ENCODE data around the gene DLGAP4. TPM values are rescaled to one million over a fixed set of nuclear protein-coding genes. Genes with fewer than 3 reads are reported as not detected.

DLGAP4 gene
- total RNA-seq, 2 donors from 2014 or later: 34.8 to 83.7 TPM

- no peak for ATAC-seq (replicated peaks)
- Mint-ChIP-seq H3K27ac (no peak overlapping the region), H3K4me3 (no peak overlapping the region), H3K36me3 (ENCODE audit: low read depth) (no peaks in the 10 kb centered on the region), H3K9me3 (no peaks in the 10 kb centered on the region), H3K4me1 (no peaks in the 10 kb centered on the region), H3K27me3 (no peaks in the 10 kb centered on the region)
Measured at GRCh38 chr20:36431604-36432003, 125.5 kb downstream of the DLGAP4 start.

GRCh38 chr20:36432096-36432495, 126.0 kb downstream of the DLGAP4 start:
- Mint-ChIP-seq H3K9me3 (no peaks in the 10 kb centered on the region), H3K4me3 (no peak overlapping the region), H3K4me1 (no peaks in the 10 kb centered on the region), H3K27me3 (no peaks in the 10 kb centered on the region), H3K27ac (no peak overlapping the region), H3K36me3 (ENCODE audit: low read depth) (no peaks in the 10 kb centered on the region)
- no peak for ATAC-seq (replicated peaks)

GRCh38 chr20:36434383-36434782, 128.2 kb downstream of the DLGAP4 start:
- Mint-ChIP-seq H3K36me3 (ENCODE audit: low read depth) (no peaks in the 10 kb centered on the region), H3K27me3 (no peaks in the 10 kb centered on the region), H3K9me3 (no peaks in the 10 kb centered on the region), H3K4me3 (no peak overlapping the region), H3K27ac (no peak overlapping the region), H3K4me1 (no peaks in the 10 kb centered on the region)
- no peak for ATAC-seq (replicated peaks)

GRCh38 chr20:36435124-36435523, 129.0 kb downstream of the DLGAP4 start:
- H3K27me3 Mint-ChIP-seq: no peaks in the 10 kb centered on the region
- ATAC-seq (replicated peaks): no peak
- no peaks in the 10 kb centered on the region for H3K36me3 Mint-ChIP-seq (ENCODE audit: low read depth)
- H3K4me1 Mint-ChIP-seq: no peaks in the 10 kb centered on the region
- no peak overlapping the region for H3K4me3 Mint-ChIP-seq
- no peak overlapping the region for H3K27ac Mint-ChIP-seq
- H3K9me3 Mint-ChIP-seq: no peaks in the 10 kb centered on the region

GRCh38 chr20:36435592-36436541, 129.7 kb downstream of the DLGAP4 start:
- peak overlapping the region; percentile 52 for H3K4me3 Mint-ChIP-seq
- H3K27ac Mint-ChIP-seq: no peak overlapping the region
- H3K27me3 Mint-ChIP-seq: no peaks in the 10 kb centered on the region
- ATAC-seq (replicated peaks): peak; percentile 93
- no peaks in the 10 kb centered on the region for H3K9me3 Mint-ChIP-seq
- H3K4me1 Mint-ChIP-seq: no peaks in the 10 kb centered on the region
- H3K36me3 Mint-ChIP-seq (ENCODE audit: low read depth): no peaks in the 10 kb centered on the region

- H3K27ac Mint-ChIP-seq: no peak overlapping the region
- H3K9me3 Mint-ChIP-seq: no peaks in the 10 kb centered on the region
- H3K36me3 Mint-ChIP-seq (ENCODE audit: low read depth): no peaks in the 10 kb centered on the region
- peaks cover 5% of the 10 kb centered on the region for H3K27me3 Mint-ChIP-seq
- ATAC-seq (replicated peaks): peak; percentile 46
- H3K4me1 Mint-ChIP-seq: no peaks in the 10 kb centered on the region
- no peak overlapping the region for H3K4me3 Mint-ChIP-seq
Measured at GRCh38 chr20:36439040-36439730, 133.0 kb downstream of the DLGAP4 start.

GRCh38 chr20:36439731-36440072, 133.6 kb downstream of the DLGAP4 start:
- Mint-ChIP-seq H3K36me3 (ENCODE audit: low read depth) (no peaks in the 10 kb centered on the region), H3K4me1 (no peaks in the 10 kb centered on the region), H3K27me3 (peaks cover 5% of the 10 kb centered on the region), H3K27ac (no peak overlapping the region), H3K9me3 (no peaks in the 10 kb centered on the region), H3K4me3 (no peak overlapping the region)
- no peak for ATAC-seq (replicated peaks)

GRCh38 chr20:36440370-36441026, 134.4 kb downstream of the DLGAP4 start:
- no peak overlapping the region for H3K27ac Mint-ChIP-seq
- no peaks in the 10 kb centered on the region for H3K36me3 Mint-ChIP-seq (ENCODE audit: low read depth)
- no peaks in the 10 kb centered on the region for H3K4me1 Mint-ChIP-seq
- H3K4me3 Mint-ChIP-seq: no peak overlapping the region
- no peaks in the 10 kb centered on the region for H3K9me3 Mint-ChIP-seq
- H3K27me3 Mint-ChIP-seq: peaks cover 5% of the 10 kb centered on the region
- ATAC-seq (replicated peaks): no peak

GRCh38 chr20:36441027-36441414, 134.9 kb downstream of the DLGAP4 start:
- ATAC-seq (replicated peaks): no peak
- Mint-ChIP-seq H3K9me3 (no peaks in the 10 kb centered on the region), H3K4me3 (no peak overlapping the region), H3K36me3 (ENCODE audit: low read depth) (no peaks in the 10 kb centered on the region), H3K27ac (peak overlapping the region; percentile 26), H3K27me3 (peaks cover 5% of the 10 kb centered on the region), H3K4me1 (no peaks in the 10 kb centered on the region)

GRCh38 chr20:36441416-36441815, 135.3 kb downstream of the DLGAP4 start:
- Mint-ChIP-seq H3K36me3 (ENCODE audit: low read depth) (no peaks in the 10 kb centered on the region), H3K27me3 (peaks cover 5% of the 10 kb centered on the region), H3K9me3 (no peaks in the 10 kb centered on the region), H3K4me1 (no peaks in the 10 kb centered on the region), H3K27ac (peak overlapping the region; percentile 26), H3K4me3 (no peak overlapping the region)
- ATAC-seq (replicated peaks): no peak

- Mint-ChIP-seq H3K4me1 (no peaks in the 10 kb centered on the region), H3K4me3 (no peak overlapping the region), H3K27ac (no peak overlapping the region), H3K9me3 (no peaks in the 10 kb centered on the region), H3K27me3 (peaks cover 5% of the 10 kb centered on the region), H3K36me3 (ENCODE audit: low read depth) (no peaks in the 10 kb centered on the region)
- no peak for ATAC-seq (replicated peaks)
Measured at GRCh38 chr20:36445847-36446246, 139.7 kb downstream of the DLGAP4 start.

GRCh38 chr20:36446557-36446956, 140.4 kb downstream of the DLGAP4 start:
- Mint-ChIP-seq H3K9me3 (no peaks in the 10 kb centered on the region), H3K27me3 (peaks cover 2% of the 10 kb centered on the region), H3K4me1 (no peaks in the 10 kb centered on the region), H3K27ac (no peak overlapping the region), H3K36me3 (ENCODE audit: low read depth) (no peaks in the 10 kb centered on the region), H3K4me3 (no peak overlapping the region)
- ATAC-seq (replicated peaks): no peak

- ATAC-seq (replicated peaks): no peak
- no peaks in the 10 kb centered on the region for H3K36me3 Mint-ChIP-seq (ENCODE audit: low read depth)
- no peaks in the 10 kb centered on the region for H3K9me3 Mint-ChIP-seq
- H3K27me3 Mint-ChIP-seq: no peaks in the 10 kb centered on the region
- no peaks in the 10 kb centered on the region for H3K4me1 Mint-ChIP-seq
- no peak overlapping the region for H3K4me3 Mint-ChIP-seq
- H3K27ac Mint-ChIP-seq: no peak overlapping the region
Measured at GRCh38 chr20:36447101-36447500, 141.0 kb downstream of the DLGAP4 start.

- Mint-ChIP-seq H3K9me3 (no peaks in the 10 kb centered on the region), H3K36me3 (ENCODE audit: low read depth) (no peaks in the 10 kb centered on the region), H3K4me1 (no peaks in the 10 kb centered on the region), H3K27ac (no peak overlapping the region), H3K27me3 (no peaks in the 10 kb centered on the region), H3K4me3 (no peak overlapping the region)
- no peak for ATAC-seq (replicated peaks)
Measured at GRCh38 chr20:36449663-36450062, 143.5 kb downstream of the DLGAP4 start.

- Mint-ChIP-seq H3K27ac (no peak overlapping the region), H3K4me3 (no peak overlapping the region), H3K36me3 (ENCODE audit: low read depth) (no peaks in the 10 kb centered on the region), H3K4me1 (no peaks in the 10 kb centered on the region), H3K27me3 (peaks cover 5% of the 10 kb centered on the region), H3K9me3 (no peaks in the 10 kb centered on the region)
- ATAC-seq (replicated peaks): no peak
Measured at GRCh38 chr20:36454332-36454697, 148.2 kb downstream of the DLGAP4 start.

All from activated T-helper 17 cell treated with anti-CD3 and anti-CD28 coated beads, Interleukin-2, amount 50 U/mL, for 72 hours (primary cell).